Pancreas (tissue), 10 donors: Measurements from ENCODE around the gene RASAL3. TPM values are rescaled to one million over a fixed set of nuclear protein-coding genes. Genes with fewer than 3 reads are reported as not detected.
A peak's percentile ranks its signal among the peaks of the same experiment; 100 is the strongest.

ENCODE experiments used
- ATAC-seq, 4 donors: fragments of 200-7000 bp; cut with Tn5 transposase; one replicate each; pipeline versions ENCODE4 v1.8.0 to v1.9.1; 2020; ENCODE audit warnings: mild to moderate bottlenecking in 4 of 4, moderate library complexity in 4 of 4
- DNase-seq, 6 donors: peaks; one replicate each; pipeline ENCODE4 v3.0.0-alpha.2; 2020
- FAIRE-seq: peaks from 2 replicates; lab custom pipeline; 2012; peaks lifted over from hg19 to GRCh38; lab: Jason Lieb, UNC
- H3K27ac ChIP-seq, 4 donors: fragments of 200-600 bp; sonication (generic); 1 replicate in 3 of 4; 2 replicates in 1 of 4; pipeline versions ENCODE4 v1.5.0 to v1.8.0; 2020
- H3K27me3 ChIP-seq, 4 donors: fragments of 200-600 bp; one replicate each; pipeline ENCODE4 v1.8.0; 2021
- H3K36me3 ChIP-seq, 3 donors: fragments of 200-600 bp; sonication (generic) in 1 of 3; one replicate each; pipeline versions ENCODE4 v1.5.0 to v1.8.0; 2020 to 2021
- H3K4me1 ChIP-seq, 3 donors: fragments of 200-600 bp; one replicate each; pipeline ENCODE4 v1.8.0; 2021
- H3K4me3 ChIP-seq, 4 donors: fragments of 200-600 bp; sonication (generic) in 2 of 4; one replicate each; pipeline versions ENCODE4 v1.5.0 to v1.8.0; 2020 to 2021
- H3K9me3 ChIP-seq, 4 donors: fragments of 200-600 bp; one replicate each; pipeline ENCODE4 v1.8.0; 2021
- CTCF ChIP-seq, 4 donors: fragments of 200-600 bp; sonication (generic) in 3 of 4; IDR thresholded peaks; one replicate each; pipeline versions ENCODE4 v1.5.0 to v1.8.0; 2021; ENCODE audit warnings: antibody characterized with exemption in 4 of 4
- WGBS, 2 donors: extraction: QIAGEN DNeasy Blood & Tissue Kit; methylation state at CpG; one replicate each; pipeline ENCODE4 v1.1.7; 2013; 5-methylcytosine and 5-hydroxymethylcytosine counted together
- intact Hi-C, 3 donors: fragments of 100-400 bp; cut with DNase I; formaldehyde crosslinking; loops; one replicate each; pipeline versions ENCODE4 v1.11.1 to v1.14.2; 2022
- polyA plus RNA-seq, 2 donors: library from polyadenylated mRNA; stranded (reverse); fragments of 200-250 nt; gene quantifications; one replicate each; pipeline ENCODE4 v1.2.3, GENCODE V29; 2013
- total RNA-seq, 6 donors: library from RNA; stranded (reverse); fragmentation: NEBNext Ultra II Directional in 4 of 6; extraction: Animal tissue kit (Norgen Biotek cat#: 25700) in 4 of 6; gene quantifications; one replicate each; pipeline versions ENCODE4 v1.2.1 to v1.2.4, GENCODE V29; 2021 to 2023
- donor health status: healthy with polysubstance abuse.
- donor health status: DM: no; HTN: no; CAD: no; lungs with moderate emphysema.
- donor health status: DM: no; HTN: no; CAD: no.
- donor health status: control.
- donor health status: control.
- donor health status: Bipolar disorder and iron deficiency.
- donor health status: DM: yes; HTN: yes; CAD: no.
- donor health status: DM: no; HTN: no; CAD: no.
- donor health status: DM: no; HTN: no; CAD: no.
- donor health status: DM: yes; HTN: yes; CAD: no.

RASAL3 gene
- total and polyA plus RNA-seq, 8 donors, result 0.83 to 7.5 (median 1.7) TPM

- Histone ChIP-seq H3K4me3 (no peak overlapping the region), H3K27me3 (peaks cover 0 to 8% (median 0%) of the 10 kb centered on the region in 4 donors), H3K9me3 (no peaks in the 10 kb centered on the region), H3K36me3 (no peaks in the 10 kb centered on the region), H3K4me1 (no peaks in the 10 kb centered on the region), H3K27ac (no peak overlapping the region)
- 43 to 53% methylated on average over 31 of the region's 31 CpGs for WGBS, 2 donors
- FAIRE-seq (no peak), DNase-seq (peak in 1 of 6 donors; percentile 43), ATAC-seq (no peak)
- intact Hi-C loops, result no loop called here
- no peak for TF ChIP-seq CTCF (IDR thresholded peaks at IDR 0.05)
These were observed 7.3 kb upstream of the RASAL3 start for GRCh38 chr19:15471639-15472101.

- peak overlapping the region in 2 of 4 donors; percentile 6 to 33 for H3K4me3 ChIP-seq
- peak in 1 of 6 donors; percentile 52 for DNase-seq
- intact Hi-C loops, result no loop called here
- H3K9me3 ChIP-seq, result no peaks in the 10 kb centered on the region
- 3% methylated on average over 53 to 65 of the region's 65 CpGs for WGBS, 2 donors
- ATAC-seq, result peak in 3 of 4 donors; percentile 38 to 76 (median 63)
- TF ChIP-seq CTCF (IDR thresholded peaks at IDR 0.05), result no peak
- H3K4me1 ChIP-seq, result no peaks in the 10 kb centered on the region
- H3K27ac ChIP-seq, result no peak overlapping the region
- peaks cover 0 to 8% (median 0%) of the 10 kb centered on the region in 4 donors for H3K27me3 ChIP-seq
- no peak for FAIRE-seq
- no peaks in the 10 kb centered on the region for H3K36me3 ChIP-seq
These were observed 5.4 kb upstream of the RASAL3 start for GRCh38 chr19:15469513-15470297.

GRCh38 chr19:15468675-15469512 is 4.5 kb upstream of the RASAL3 start:
- intact Hi-C loops, result no loop called here
- no peak for ATAC-seq
- no peak for TF ChIP-seq CTCF (IDR thresholded peaks at IDR 0.05)
- DNase-seq, result peak in 1 of 6 donors; percentile 52
- 47 to 50% methylated on average over 12 of the region's 12 CpGs for WGBS, 2 donors
- FAIRE-seq, result no peak
- Histone ChIP-seq H3K27ac (no peak overlapping the region), H3K36me3 (no peaks in the 10 kb centered on the region), H3K4me1 (no peaks in the 10 kb centered on the region), H3K27me3 (peaks cover 0 to 8% (median 0%) of the 10 kb centered on the region in 4 donors), H3K9me3 (no peaks in the 10 kb centered on the region), H3K4me3 (no peak overlapping the region)

GRCh38 chr19:15467734-15468214 is 3.4 kb upstream of the RASAL3 start:
- Histone ChIP-seq H3K9me3 (no peaks in the 10 kb centered on the region), H3K4me3 (no peak overlapping the region), H3K27me3 (peaks cover 0 to 8% (median 0%) of the 10 kb centered on the region in 4 donors), H3K36me3 (no peaks in the 10 kb centered on the region), H3K27ac (no peak overlapping the region), H3K4me1 (no peaks in the 10 kb centered on the region)
- no peak for DNase-seq
- no peak for FAIRE-seq
- intact Hi-C loops, result no loop called here
- 67 to 79% methylated on average over 6 of the region's 6 CpGs for WGBS, 2 donors
- ATAC-seq, result no peak
- TF ChIP-seq CTCF (IDR thresholded peaks at IDR 0.05), result no peak
